SK-N-MC (cell line): ENCODE measurements around the gene WDR37.
"Not testable (repeated sequence)": the region's sequence is repeated elsewhere in the genome, so short reads cannot be mapped to it uniquely, and the experiment has no call there.

ENCODE experiments used
- DNase-seq: peaks from one replicate; pipeline ENCODE4 v3.0.0-alpha.2; 2011; ENCODE audit warnings: low read depth, low spot score
- H3K27ac ChIP-seq: fragments of 200-600 bp; sonication (generic); 2 replicates; pipeline ENCODE4 v1.5.1; 2016; ENCODE audit warnings: mixed run types
- H3K36me3 ChIP-seq: fragments of 200-600 bp; sonication (generic); 2 replicates; pipeline ENCODE4 v1.6.1; 2017; ENCODE audit warnings: antibody characterized with exemption, low read length, mixed read lengths; ENCODE audit not compliant: insufficient read depth
- H3K4me3 ChIP-seq: fragments of 200-600 bp; sonication (generic); 2 replicates; pipeline ENCODE4 v1.5.1; 2016
- H3K9ac ChIP-seq: fragments of 200-600 bp; sonication (generic); 2 replicates; pipeline ENCODE4 v1.8.0; 2017; ENCODE audit warnings: mixed run types, mixed read lengths; ENCODE audit not compliant: insufficient read length
- H3K9me3 ChIP-seq: fragments of 200-600 bp; sonication (generic); 2 replicates; pipeline ENCODE4 v1.6.1; 2017; ENCODE audit warnings: low read depth, mild to moderate bottlenecking, antibody characterized with exemption, low read length, moderate library complexity, mixed read lengths
- EZH2 ChIP-seq: fragments of 200-600 bp; sonication (generic); IDR thresholded peaks from one replicate; pipeline ENCODE4 v1.6.1; 2017; ENCODE audit warnings: antibody characterized with exemption
- FOXP2 ChIP-seq: optimal IDR thresholded peaks from 2 replicates; pipeline ENCODE3; 2011; ENCODE audit warnings: mild to moderate bottlenecking, moderate library complexity; ENCODE audit not compliant: insufficient read depth; ENCODE audit errors: extremely low read length, control extremely low read depth
- POLR2AphosphoS5 ChIP-seq: IDR thresholded peaks from 2 replicates; pipeline ENCODE4 v1.6.1; 2012; ENCODE audit warnings: mild to moderate bottlenecking, low read depth, low read length, borderline replicate concordance

WDR37 gene

GRCh38 chr10:1156616-1156886 lies 100.4 kb downstream of the WDR37 start:
- H3K9me3 ChIP-seq: no peaks in the 10 kb centered on the region
- no peak overlapping the region for H3K4me3 ChIP-seq
- H3K36me3 ChIP-seq: no peaks in the 10 kb centered on the region
- DNase-seq: no peak
- no peak overlapping the region for H3K9ac ChIP-seq
- TF ChIP-seq FOXP2 (no peak), POLR2AphosphoS5 (no peak), EZH2 (no peak)
- H3K27ac ChIP-seq: no peak overlapping the region

- H3K9me3 ChIP-seq: no peaks in the 10 kb centered on the region
- H3K9ac ChIP-seq: no peak overlapping the region
- DNase-seq: no peak
- no peak overlapping the region for H3K4me3 ChIP-seq
- TF ChIP-seq POLR2AphosphoS5: no peak
- TF ChIP-seq FOXP2: no peak
- no peak for TF ChIP-seq EZH2
- H3K36me3 ChIP-seq: no peaks in the 10 kb centered on the region
- H3K27ac ChIP-seq: no peak overlapping the region
These were observed 100.9 kb downstream of the WDR37 start for GRCh38 chr10:1156921-1157614.

- no peak overlapping the region for H3K4me3 ChIP-seq
- no peaks in the 10 kb centered on the region for H3K36me3 ChIP-seq
- DNase-seq: no peak
- no peak overlapping the region for H3K27ac ChIP-seq
- H3K9ac ChIP-seq: no peak overlapping the region
- TF ChIP-seq EZH2: no peak
- no peak for TF ChIP-seq POLR2AphosphoS5
- no peak for TF ChIP-seq FOXP2
- no peaks in the 10 kb centered on the region for H3K9me3 ChIP-seq
These were observed 101.4 kb downstream of the WDR37 start for GRCh38 chr10:1157615-1157933.

GRCh38 chr10:1158066-1158465 lies 101.9 kb downstream of the WDR37 start:
- no peaks in the 10 kb centered on the region for H3K36me3 ChIP-seq
- no peak for DNase-seq
- no peaks in the 10 kb centered on the region for H3K9me3 ChIP-seq
- H3K4me3 ChIP-seq: no peak overlapping the region
- H3K9ac ChIP-seq: no peak overlapping the region
- no peak overlapping the region for H3K27ac ChIP-seq
- TF ChIP-seq EZH2: no peak
- no peak for TF ChIP-seq POLR2AphosphoS5
- TF ChIP-seq FOXP2: no peak

GRCh38 chr10:1158536-1158935 lies 102.4 kb downstream of the WDR37 start:
- not testable (repeated sequence) for H3K9ac ChIP-seq, H3K27ac ChIP-seq, H3K9me3 ChIP-seq, DNase-seq, H3K36me3 ChIP-seq, H3K4me3 ChIP-seq

GRCh38 chr10:1159131-1160061 lies 103.2 kb downstream of the WDR37 start:
- DNase-seq: no peak
- no peak overlapping the region for H3K9ac ChIP-seq
- no peaks in the 10 kb centered on the region for H3K36me3 ChIP-seq
- no peaks in the 10 kb centered on the region for H3K9me3 ChIP-seq
- TF ChIP-seq FOXP2 (no peak), EZH2 (no peak), POLR2AphosphoS5 (no peak)
- no peak overlapping the region for H3K27ac ChIP-seq
- no peak overlapping the region for H3K4me3 ChIP-seq

- no peak for DNase-seq
- H3K9ac ChIP-seq: no peak overlapping the region
- no peak overlapping the region for H3K4me3 ChIP-seq
- no peaks in the 10 kb centered on the region for H3K36me3 ChIP-seq
- no peak for TF ChIP-seq POLR2AphosphoS5
- no peak for TF ChIP-seq EZH2
- TF ChIP-seq FOXP2: no peak
- H3K27ac ChIP-seq: no peak overlapping the region
- H3K9me3 ChIP-seq: no peaks in the 10 kb centered on the region
These were observed 104.6 kb downstream of the WDR37 start for GRCh38 chr10:1160561-1161314.

- H3K27ac ChIP-seq, H3K36me3 ChIP-seq, DNase-seq, H3K9me3 ChIP-seq, H3K9ac ChIP-seq, H3K4me3 ChIP-seq: not testable (repeated sequence)
These were observed 105.1 kb downstream of the WDR37 start for GRCh38 chr10:1161315-1161673.
